GM12875 (cell line): ENCODE measurements around the gene RBKS.

Experiments used
- H3K4me3 ChIP-seq: one replicate; pipeline ENCODE4 v1.5.1; 2011; ENCODE audit warnings: low read depth, low read length, control low read depth
- CTCF ChIP-seq: IDR thresholded peaks from 2 replicates; pipeline ENCODE4 v1.5.1; 2011; ENCODE audit warnings: low read depth, mild to moderate bottlenecking, control low read depth, inconsistent platforms, low read length, moderate library complexity, borderline replicate concordance; ENCODE audit not compliant: insufficient read depth

RBKS gene

GRCh38 chr2:27906074-27906473 lies 15.9 kb upstream of the RBKS start:
- no peak overlapping the region for H3K4me3 ChIP-seq
- no peak for TF ChIP-seq CTCF

GRCh38 chr2:27904405-27904665 lies 14.1 kb upstream of the RBKS start:
- TF ChIP-seq CTCF = no peak
- no peak overlapping the region for H3K4me3 ChIP-seq

DNA sequence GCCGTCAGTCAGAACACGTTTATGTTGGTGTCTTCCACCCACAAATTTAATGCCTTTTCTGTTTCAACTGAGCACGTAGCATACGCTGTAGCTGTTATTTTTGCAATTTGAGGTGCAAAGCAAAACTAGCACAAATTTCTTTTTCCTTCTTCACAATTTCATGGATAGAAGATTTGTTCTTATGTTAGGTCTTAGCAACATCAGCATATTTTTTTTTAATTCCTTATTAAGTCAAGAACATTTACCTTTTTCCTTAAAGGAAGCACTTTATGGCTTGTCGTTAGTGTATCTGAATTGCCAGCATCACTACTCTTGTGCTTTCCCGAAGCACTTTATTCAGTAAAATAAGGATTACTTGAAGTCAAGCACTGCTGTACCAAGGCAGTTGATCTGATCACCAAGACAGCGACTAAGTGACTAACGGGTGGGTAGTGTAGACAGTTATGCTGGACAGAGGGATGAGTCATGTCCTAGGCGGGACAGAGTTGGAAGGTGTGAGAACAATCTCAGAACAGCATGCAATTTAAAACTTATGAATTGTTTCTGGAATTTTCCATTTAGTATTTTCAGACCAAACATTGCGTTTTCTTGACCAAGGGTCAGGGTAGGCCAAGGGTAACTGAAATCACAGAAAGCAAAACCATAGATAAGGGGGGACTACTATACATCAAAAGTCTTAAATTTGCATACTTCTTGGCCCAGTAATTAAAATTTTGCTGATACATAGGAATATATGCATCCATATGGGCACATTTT lies 13.6 kb upstream of the RBKS start:
- no peak for TF ChIP-seq CTCF
- H3K4me3 ChIP-seq = no peak overlapping the region

DNA sequence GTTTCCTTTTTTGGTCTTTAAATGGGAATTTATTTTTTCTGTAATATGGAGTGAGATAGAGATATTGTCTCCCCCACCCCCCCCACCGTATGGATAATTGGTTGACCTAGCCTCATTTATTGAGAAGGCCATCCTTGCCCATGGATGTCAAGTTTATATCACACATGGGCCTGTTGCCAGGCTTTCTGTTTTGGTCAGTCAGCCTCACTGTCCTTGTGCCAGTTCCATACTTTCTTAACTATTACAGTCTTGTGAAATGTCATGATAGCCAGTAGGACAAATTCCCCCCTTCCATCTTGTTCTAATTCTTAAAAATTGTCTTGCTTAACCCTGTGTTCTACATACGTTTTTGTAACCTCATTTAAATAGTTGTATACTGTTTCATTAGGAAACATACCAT lies 12.8 kb upstream of the RBKS start:
- no peak for TF ChIP-seq CTCF
- H3K4me3 ChIP-seq = no peak overlapping the region

DNA sequence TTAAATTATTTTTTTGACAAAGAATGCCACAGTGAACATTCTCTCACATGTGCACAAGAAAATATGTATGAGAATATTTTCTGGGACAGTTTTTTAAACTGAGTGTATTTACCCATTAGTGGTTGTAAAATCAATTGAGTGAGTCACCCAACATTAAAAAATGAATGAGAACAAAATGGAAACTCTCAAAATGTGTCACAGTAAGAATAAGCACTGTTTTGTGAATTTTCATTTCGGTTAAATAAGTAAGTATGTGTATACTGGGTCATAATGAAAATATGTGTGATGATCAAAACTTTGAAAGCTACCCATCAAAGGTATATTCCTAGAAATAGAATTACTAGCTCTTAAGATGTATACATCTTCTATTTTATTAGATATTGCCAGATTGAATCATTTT lies 11.9 kb upstream of the RBKS start:
- no peak for TF ChIP-seq CTCF
- H3K4me3 ChIP-seq = no peak overlapping the region

DNA sequence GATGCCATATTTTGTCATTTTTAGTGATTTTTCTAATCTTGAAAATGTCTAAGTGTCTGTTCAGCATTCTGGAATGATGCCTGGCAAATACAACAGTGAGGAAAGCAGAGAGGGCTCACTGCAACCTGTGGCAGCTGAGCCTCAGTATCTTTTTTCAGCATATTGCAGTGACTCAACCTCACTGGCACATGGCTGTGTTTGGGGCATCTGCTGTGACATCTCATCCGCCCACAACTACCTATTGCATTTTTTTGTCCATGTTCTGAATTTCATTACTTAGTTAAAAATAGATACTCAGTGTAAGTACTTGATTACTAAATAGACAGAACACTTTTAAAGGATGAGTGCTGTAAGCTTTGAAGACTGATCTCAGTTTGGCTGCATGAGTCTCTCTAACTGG lies 11.0 kb upstream of the RBKS start:
- H3K4me3 ChIP-seq = no peak overlapping the region
- TF ChIP-seq CTCF = no peak

DNA sequence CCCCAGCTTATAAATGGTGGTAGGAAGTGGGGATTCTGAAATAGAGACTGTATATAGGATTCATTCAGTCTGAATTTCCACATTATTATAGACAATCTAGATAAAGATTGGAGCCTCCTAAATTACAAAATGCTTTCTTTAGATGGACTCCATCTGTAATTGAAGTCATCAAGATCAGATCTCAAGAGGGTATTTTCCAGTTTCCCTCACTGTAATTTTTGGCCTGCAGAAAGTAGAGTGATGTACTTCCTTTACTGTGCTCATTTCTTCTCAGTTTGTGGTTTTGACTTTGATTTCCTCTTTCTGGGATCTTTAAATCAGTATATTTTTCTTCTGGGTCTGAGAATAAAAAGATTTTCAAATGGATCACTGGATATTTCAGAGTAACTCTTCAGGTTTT lies 7.5 kb upstream of the RBKS start:
- H3K4me3 ChIP-seq = no peak overlapping the region
- TF ChIP-seq CTCF = no peak
